Stimulated activated CD8-positive, alpha-beta memory T cell treated with anti-CD3 and anti-CD28 coated beads, Interleukin-15, amount 100 ng/mL, for 4 hours (primary cell): ENCODE results near the gene FGF14.

Experiments used
- DNase-seq, 2 donors: peaks; one replicate each; pipeline ENCODE4 v3.0.0-alpha.2; 2020; ENCODE audit warnings: low read depth in 2 of 2

FGF14 gene

DNA sequence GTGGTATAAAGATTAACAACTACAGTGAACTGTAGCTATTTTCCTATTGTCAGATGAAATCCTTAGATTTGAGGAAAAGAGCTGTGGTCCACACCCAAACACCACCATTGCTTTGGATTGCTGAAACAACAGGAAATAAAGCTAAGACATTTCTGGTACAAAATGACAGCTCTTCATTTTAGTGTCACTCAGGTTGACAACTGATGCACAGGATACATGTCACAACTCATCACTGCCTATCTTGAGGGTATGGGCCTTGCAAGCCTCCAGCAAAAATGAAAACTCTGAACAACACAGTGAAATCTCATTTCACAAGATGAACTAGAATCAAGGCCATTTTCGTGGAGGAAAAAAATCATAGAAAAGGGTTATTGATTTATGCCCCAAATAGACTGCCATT lies 609.7 kb downstream of the FGF14 start:
- no peak for DNase-seq

GRCh38 chr13:101785858-101786257 lies 616.0 kb downstream of the FGF14 start:
- DNase-seq, result no peak

- no peak for DNase-seq
Measured at GRCh38 chr13:101784313-101784712, 617.5 kb downstream of the FGF14 start.

- DNase-seq, result no peak
Measured at GRCh38 chr13:101783554-101783953, 618.3 kb downstream of the FGF14 start.

GRCh38 chr13:101780211-101780610 lies 621.6 kb downstream of the FGF14 start:
- no peak for DNase-seq

- DNase-seq, result no peak
Measured at GRCh38 chr13:101779147-101779546, 622.7 kb downstream of the FGF14 start.

- DNase-seq, result no peak
Measured at GRCh38 chr13:101775267-101775666, 626.6 kb downstream of the FGF14 start.

DNA sequence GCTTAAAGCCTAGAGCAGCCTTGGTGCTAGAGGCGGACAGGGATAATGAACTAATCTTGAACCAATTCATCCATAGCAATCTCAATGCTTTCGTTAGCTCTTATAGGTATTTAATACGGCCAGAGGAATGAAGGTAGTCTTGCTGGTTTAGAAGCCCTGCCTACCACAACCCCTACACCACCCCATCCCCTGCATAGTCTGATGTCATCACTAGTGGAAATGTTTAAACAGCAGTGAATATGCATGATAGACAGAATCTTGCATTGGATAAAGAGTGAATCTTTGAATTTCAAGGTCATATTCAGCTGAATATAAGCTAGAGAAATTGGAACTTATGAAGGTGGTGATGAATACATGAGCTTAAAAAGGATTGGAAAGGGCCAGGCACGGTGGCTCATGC lies 627.5 kb downstream of the FGF14 start:
- no peak for DNase-seq

GRCh38 chr13:101773062-101773461 lies 628.8 kb downstream of the FGF14 start:
- DNase-seq, result no peak

- DNase-seq, result no peak
Measured at GRCh38 chr13:101767131-101767530, 634.7 kb downstream of the FGF14 start.

DNA sequence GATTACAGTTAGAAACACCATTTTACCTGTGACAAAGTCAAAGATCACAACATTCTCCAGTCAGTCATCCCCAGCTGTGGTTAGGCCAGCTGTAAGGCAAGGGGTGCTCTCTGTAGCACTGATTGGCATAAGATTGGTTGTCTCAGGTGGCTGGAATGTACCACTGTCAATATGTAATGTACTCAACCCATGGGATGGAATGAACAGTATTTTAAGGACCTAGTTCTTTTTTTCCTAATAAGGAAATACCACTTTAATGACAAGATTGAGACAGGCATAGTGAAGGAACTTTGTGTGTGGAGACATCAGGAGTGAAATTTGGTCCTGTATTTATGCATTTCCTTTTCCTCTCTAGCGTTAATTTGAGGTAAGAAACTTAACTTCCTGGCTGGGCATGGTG lies 638.7 kb downstream of the FGF14 start:
- DNase-seq, result no peak

- DNase-seq, result no peak
Measured at GRCh38 chr13:101757446-101758039, 644.3 kb downstream of the FGF14 start.

DNA sequence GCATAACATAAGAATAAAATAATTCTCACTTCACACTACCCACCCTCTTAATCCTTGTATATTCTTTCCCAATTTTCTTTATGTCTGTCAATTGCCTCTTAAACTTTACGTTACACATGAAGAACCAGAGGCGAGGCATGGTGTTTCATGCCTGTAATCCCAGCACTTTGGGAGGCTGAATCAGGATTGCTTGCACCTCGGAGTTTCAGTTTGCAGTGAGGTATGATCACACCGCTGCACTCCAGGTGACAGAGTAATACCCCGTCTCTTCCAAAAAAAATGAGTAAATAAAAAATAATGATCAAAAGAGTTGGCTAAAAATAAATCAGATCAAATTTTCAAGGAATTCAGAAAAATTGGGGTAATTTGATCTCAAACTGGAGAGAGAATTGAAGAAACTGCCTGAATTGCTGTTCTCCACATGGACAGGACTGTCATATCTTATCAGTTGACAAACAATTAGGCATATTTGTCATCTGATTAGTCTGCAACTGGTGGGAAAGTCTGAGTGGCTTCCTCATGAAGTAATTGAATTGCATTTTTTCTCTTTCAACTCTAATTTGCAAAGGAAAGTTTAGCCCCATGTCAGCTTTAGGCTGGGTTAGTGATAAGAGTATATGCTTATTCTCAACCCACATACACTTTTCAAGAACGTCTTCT lies 646.5 kb downstream of the FGF14 start:
- no peak for DNase-seq

GRCh38 chr13:101752432-101752831 lies 649.4 kb downstream of the FGF14 start:
- no peak for DNase-seq

GRCh38 chr13:101751488-101751887 lies 650.4 kb downstream of the FGF14 start:
- no peak for DNase-seq

- DNase-seq, result no peak
Measured at GRCh38 chr13:101749584-101749983, 652.3 kb downstream of the FGF14 start.

DNA sequence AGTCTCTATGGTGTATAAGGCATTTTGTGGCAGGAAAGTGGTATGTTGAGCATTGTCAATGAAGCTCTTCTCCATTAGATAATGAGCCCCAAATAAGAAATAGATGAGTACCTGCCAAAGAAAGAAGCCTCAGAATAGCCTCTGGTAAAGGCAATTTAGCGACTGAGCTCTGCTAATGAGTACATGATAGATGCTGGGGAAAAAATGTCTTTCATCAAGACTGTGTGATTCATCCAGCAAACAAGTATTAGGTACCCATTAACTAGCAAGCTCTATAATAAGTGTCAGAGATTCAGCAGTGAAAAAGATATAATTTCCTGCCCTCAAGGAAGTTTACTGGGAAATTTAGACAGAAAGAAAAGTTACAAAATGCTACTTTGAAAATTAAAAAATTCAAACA lies 654.8 kb downstream of the FGF14 start:
- DNase-seq, result no peak

DNA sequence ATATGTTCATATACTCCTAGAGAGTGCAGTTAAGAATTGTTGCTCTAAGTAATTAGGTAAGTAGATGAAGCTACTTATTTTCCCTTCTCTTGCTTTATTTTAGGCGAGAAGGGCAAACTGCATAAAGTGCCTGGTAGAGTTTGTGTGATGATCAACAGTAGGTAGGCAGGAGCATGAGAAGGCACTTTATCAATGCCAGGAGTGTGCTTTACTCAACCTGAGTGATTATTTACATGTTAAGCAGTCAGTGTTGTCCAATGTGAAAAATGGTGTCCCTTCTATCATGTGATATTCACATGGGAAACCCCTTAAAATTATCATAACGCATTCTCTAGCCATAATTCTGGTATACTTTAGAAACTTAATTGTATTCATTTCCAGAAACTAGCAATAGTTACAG lies 655.3 kb downstream of the FGF14 start:
- DNase-seq, result no peak

DNA sequence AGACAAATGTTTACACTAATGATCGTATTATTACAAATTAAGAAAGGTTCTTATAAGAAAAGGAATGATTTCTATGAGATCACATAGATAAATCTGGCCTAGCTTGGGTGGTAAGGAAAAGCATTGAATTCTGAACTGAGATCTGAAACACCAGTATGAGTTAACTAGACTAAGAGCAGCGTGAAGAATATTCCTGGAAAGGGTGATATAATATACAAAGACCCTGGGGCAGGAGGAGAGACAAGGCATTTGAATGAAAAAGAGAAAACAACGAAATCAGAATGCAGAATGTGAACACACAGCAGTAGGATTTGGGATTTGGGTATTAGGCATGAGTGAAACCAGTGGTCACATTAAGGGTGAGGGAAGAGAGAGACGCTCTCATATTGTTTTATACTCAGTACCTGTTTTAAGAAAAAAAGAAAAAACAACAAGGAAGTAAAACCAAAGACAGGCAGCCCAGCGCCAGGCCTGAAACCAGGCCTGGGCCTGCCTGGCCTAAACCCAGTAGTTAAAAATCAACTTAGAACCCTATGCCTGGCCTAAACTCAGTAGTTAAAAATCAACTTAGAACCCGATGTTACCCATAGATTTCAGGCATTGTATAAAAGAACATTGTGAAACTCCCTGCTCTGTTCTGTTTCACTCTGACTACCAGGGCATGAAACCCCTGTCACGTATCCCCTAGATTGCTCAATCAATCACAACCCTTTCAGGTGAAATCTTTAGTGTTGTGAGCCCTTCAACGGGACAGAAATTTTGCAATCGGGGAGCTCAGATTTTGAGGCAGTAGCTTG lies 662.3 kb downstream of the FGF14 start:
- no peak for DNase-seq

DNA sequence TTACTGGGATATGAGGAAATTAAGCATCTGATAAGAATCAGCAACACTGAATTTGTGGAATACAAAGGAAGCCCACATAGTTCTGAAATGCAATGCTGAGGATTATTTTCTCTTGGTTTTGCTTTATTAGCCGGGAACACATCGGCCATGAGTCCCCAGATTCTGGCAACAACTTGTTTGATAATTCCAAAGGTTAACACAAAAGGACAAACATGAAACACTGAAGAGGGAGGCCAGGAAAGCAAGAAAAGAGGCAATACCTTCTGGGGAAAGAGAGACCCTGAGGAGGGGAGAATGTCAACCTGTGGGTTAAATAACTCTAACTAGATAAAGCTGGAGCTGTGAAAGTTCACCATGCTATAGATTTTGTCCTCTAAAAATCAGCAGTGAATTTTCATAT lies 663.5 kb downstream of the FGF14 start:
- no peak for DNase-seq

DNA sequence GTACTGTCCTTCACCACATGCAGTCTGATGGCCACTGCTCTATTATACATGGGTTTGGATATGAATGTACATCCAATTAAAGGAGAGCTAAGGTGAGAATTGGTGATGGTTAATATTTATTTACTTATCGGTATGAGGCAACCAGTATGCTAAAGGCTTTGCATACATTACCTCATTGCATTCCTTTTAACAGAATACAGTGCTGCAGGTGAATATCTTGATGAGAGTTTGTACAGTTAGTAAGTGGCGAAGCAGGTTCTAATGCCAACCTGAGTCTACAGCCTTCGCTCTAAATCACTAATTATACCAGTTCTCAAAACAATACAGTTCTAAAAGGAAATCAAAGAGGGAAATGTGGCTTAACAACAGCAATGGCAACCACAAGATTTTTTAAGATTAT lies 665.3 kb downstream of the FGF14 start:
- DNase-seq, result no peak

DNA sequence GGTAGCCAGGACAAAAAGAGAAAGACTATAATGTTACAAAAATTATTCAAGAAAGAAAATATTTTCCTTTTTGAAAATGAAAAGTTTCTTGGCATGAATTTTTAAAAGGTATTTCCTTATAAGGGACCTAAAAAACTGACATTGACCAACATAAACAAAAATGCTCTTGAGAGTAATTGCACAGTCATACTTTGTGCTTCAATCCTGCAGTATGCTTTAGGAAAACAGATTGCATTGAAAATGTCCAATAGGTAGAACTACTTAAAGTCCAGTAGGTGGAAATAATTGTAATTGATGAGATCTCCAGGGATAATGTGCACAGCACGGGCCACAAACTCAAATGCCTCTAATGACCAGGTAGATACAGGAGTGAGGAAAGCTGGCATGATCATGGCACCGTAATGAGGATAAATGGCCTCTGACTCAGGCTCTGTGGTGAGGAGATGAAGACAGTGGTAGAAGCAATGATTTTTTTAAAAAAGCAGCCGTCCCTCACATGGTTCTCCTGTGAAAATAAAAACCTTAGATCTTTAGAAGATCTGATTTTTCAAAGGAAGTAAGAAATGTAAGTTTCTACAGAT lies 671.3 kb downstream of the FGF14 start:
- DNase-seq, result no peak

- no peak for DNase-seq
Measured at GRCh38 chr13:101728615-101729014, 673.2 kb downstream of the FGF14 start.
